HG03571 (cell line): ENCODE data around the gene TOMM20.
"Not testable (repeated sequence)": the region's sequence is repeated elsewhere in the genome, so short reads cannot be mapped to it uniquely, and the experiment has no call there.

Experiments
- ATAC-seq: cut with Tn5 transposase; IDR thresholded peaks from one replicate; pipeline ENCODE4 v1.9.1; 2021; ENCODE audit not compliant: unreplicated experiment

TOMM20 gene

GRCh38 chr1:235080297-235080657 is 48.4 kb downstream of the TOMM20 start:
- not testable (repeated sequence) for ATAC-seq

- no peak for ATAC-seq
Observed at GRCh38 chr1:235079443-235080296, 49.0 kb downstream of the TOMM20 start.

GRCh38 chr1:235078480-235079381 is 49.9 kb downstream of the TOMM20 start:
- ATAC-seq, result no peak

- peak; percentile 42 for ATAC-seq
Observed at GRCh38 chr1:235077571-235078479, 50.8 kb downstream of the TOMM20 start.

GRCh38 chr1:235077163-235077540 is 51.5 kb downstream of the TOMM20 start:
- ATAC-seq, result no peak

- no peak for ATAC-seq
Observed at GRCh38 chr1:235076504-235077162, 52.0 kb downstream of the TOMM20 start.

- ATAC-seq, result no peak
Observed at GRCh38 chr1:235075777-235076308, 52.8 kb downstream of the TOMM20 start.

- peak; percentile 57 for ATAC-seq
Observed at GRCh38 chr1:235075048-235075776, 53.4 kb downstream of the TOMM20 start.

- ATAC-seq, result peak; percentile 28
Observed at GRCh38 chr1:235074523-235075047, 54.1 kb downstream of the TOMM20 start.

- ATAC-seq, result no peak
Observed at GRCh38 chr1:235073968-235074522, 54.6 kb downstream of the TOMM20 start.

GRCh38 chr1:235073331-235073967 is 55.2 kb downstream of the TOMM20 start:
- ATAC-seq, result no peak

GRCh38 chr1:235072577-235072976 is 56.1 kb downstream of the TOMM20 start:
- not testable (repeated sequence) for ATAC-seq

- no peak for ATAC-seq
Observed at GRCh38 chr1:235072096-235072495, 56.5 kb downstream of the TOMM20 start.

GRCh38 chr1:235070819-235071218 is 57.8 kb downstream of the TOMM20 start:
- ATAC-seq, result no peak

GRCh38 chr1:235069577-235070563 is 58.8 kb downstream of the TOMM20 start:
- ATAC-seq, result no peak

GRCh38 chr1:235069176-235069575 is 59.5 kb downstream of the TOMM20 start:
- ATAC-seq, result no peak
